Measurements from ENCODE around the gene SLC37A2.

SLC37A2 gene

DNA sequence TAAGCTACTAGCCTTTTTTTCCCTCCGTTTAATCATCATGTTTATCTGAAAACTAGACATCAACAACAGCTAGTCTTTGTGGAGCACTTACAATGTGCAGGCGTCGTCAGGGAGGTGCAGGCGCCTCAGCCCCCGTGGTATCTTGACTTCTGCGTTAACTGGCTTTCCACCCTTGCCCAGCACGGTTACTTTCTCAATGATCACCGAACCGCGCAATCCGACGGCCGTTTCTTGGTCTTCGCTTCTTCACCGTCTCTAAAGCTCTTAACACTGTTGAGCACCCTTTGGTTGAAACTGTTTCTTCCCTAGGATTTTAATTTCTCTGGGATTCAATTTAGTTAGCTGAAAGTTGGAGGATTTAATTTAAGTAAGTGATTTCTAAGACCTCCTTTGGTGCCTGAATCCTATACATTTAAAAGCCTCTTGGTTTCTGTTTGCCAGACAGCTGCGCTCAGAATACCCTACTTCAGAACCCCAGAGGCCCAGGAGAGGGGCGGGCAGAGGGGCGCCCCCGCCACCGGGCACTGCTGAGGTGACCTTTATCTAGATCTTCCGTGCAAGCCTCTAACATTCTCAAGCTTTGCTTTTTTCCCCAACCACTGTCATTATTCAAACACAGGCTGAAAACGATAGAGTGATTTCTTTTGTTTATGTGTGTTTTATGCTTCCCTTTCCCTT, 66.3 kb downstream of the SLC37A2 start:
- no peaks in the 10 kb centered on the region for H3K27me3 ChIP-seq (ENCODE audit: insufficient read depth, low read depth, severe bottlenecking)
- peak; percentile 64 for DNase-seq
- peaks cover 2% of the 10 kb centered on the region for H3K9me3 ChIP-seq (ENCODE audit: severe bottlenecking)
- H3K36me3 ChIP-seq, result no peaks in the 10 kb centered on the region
- H3K4me3 ChIP-seq (ENCODE audit: low read depth, low read length), result peak overlapping the region; percentile 52
- TF ChIP-seq, protein P1, sequence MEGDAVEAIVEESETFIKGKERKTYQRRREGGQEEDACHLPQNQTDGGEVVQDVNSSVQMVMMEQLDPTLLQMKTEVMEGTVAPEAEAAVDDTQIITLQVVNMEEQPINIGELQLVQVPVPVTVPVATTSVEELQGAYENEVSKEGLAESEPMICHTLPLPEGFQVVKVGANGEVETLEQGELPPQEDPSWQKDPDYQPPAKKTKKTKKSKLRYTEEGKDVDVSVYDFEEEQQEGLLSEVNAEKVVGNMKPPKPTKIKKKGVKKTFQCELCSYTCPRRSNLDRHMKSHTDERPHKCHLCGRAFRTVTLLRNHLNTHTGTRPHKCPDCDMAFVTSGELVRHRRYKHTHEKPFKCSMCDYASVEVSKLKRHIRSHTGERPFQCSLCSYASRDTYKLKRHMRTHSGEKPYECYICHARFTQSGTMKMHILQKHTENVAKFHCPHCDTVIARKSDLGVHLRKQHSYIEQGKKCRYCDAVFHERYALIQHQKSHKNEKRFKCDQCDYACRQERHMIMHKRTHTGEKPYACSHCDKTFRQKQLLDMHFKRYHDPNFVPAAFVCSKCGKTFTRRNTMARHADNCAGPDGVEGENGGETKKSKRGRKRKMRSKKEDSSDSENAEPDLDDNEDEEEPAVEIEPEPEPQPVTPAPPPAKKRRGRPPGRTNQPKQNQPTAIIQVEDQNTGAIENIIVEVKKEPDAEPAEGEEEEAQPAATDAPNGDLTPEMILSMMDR (IDR thresholded peaks at IDR 0.05; ENCODE audit: low read depth, low read length), result no peak
- H3K27ac ChIP-seq, result peak overlapping the region; percentile 78

DNA sequence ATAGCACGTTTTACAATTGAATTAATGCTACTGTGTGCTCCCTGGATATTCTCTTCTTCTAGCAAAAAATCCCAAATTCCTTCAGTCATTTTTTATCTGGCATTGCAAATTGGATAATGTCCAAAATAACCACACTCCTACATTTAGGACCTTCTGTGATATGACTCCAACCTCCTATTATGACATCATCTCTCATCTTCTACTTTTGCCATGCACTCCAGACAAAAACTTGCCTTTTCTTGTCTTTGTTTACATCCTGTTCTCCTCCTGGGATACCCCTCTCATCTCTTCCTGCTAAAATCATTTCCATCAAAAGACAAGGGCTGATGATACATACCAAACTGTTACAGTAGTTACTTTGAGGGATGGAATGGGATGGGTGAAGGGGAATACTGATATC, 69.0 kb downstream of the SLC37A2 start:
- TF ChIP-seq, protein P1 (IDR thresholded peaks at IDR 0.05; ENCODE audit: low read depth, low read length), result no peak
- H3K27ac ChIP-seq, result no peak overlapping the region
- no peak for DNase-seq
- H3K9me3 ChIP-seq (ENCODE audit: severe bottlenecking), result no peaks in the 10 kb centered on the region
- no peaks in the 10 kb centered on the region for H3K36me3 ChIP-seq
- no peak overlapping the region for H3K4me3 ChIP-seq (ENCODE audit: low read depth, low read length)
- H3K27me3 ChIP-seq (ENCODE audit: insufficient read depth, low read depth, severe bottlenecking), result no peaks in the 10 kb centered on the region

DNA sequence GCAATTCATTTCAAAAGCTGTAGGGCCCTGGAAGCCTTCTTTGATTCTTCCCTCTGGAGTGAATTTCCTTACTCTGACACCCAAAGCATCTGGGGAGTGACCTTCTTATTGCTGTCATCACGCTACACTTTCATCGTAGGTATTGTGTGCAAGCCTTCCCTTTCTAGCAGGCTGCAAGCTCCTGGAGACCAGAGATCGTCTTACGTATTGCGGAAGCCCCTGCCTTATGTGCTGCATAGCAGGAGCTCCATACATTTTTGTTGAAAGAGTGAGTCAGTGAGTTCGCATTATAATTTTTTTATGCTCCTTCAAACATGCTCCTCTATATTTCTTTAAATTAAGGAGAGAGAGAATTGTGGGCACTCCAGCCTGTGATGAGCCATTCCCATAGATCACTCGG, 69.5 kb downstream of the SLC37A2 start:
- Histone ChIP-seq H3K27ac (no peak overlapping the region), H3K9me3 (ENCODE audit: severe bottlenecking) (no peaks in the 10 kb centered on the region), H3K4me3 (ENCODE audit: low read depth, low read length) (no peak overlapping the region), H3K27me3 (ENCODE audit: insufficient read depth, low read depth, severe bottlenecking) (no peaks in the 10 kb centered on the region), H3K36me3 (no peaks in the 10 kb centered on the region)
- no peak for DNase-seq
- TF ChIP-seq, protein P1 (IDR thresholded peaks at IDR 0.05; ENCODE audit: low read depth, low read length), result no peak

DNA sequence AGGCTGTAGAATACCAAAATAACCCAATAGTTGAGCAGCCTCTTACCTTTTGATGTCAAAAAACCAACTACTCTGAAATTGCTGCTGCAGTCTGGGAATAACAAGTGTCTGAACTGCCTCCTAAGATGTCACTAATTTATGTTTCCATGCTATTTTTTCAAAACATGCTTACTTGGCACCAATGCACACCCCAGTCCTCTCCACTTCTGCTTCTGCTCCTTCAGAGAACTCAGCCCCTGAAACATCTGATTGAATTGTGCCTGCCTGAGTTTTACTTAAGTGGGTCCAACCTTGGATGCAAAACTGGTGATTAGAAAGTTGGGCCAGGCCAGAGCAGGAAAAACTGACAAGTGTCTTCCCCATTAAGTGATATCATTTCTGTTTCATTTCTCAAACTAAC, 72.9 kb downstream of the SLC37A2 start:
- DNase-seq, result no peak
- no peak overlapping the region for H3K4me3 ChIP-seq (ENCODE audit: low read depth, low read length)
- TF ChIP-seq, protein P1 (IDR thresholded peaks at IDR 0.05; ENCODE audit: low read depth, low read length), result no peak
- H3K36me3 ChIP-seq, result no peaks in the 10 kb centered on the region
- no peak overlapping the region for H3K27ac ChIP-seq
- H3K27me3 ChIP-seq (ENCODE audit: insufficient read depth, low read depth, severe bottlenecking), result no peaks in the 10 kb centered on the region
- no peaks in the 10 kb centered on the region for H3K9me3 ChIP-seq (ENCODE audit: severe bottlenecking)

DNA sequence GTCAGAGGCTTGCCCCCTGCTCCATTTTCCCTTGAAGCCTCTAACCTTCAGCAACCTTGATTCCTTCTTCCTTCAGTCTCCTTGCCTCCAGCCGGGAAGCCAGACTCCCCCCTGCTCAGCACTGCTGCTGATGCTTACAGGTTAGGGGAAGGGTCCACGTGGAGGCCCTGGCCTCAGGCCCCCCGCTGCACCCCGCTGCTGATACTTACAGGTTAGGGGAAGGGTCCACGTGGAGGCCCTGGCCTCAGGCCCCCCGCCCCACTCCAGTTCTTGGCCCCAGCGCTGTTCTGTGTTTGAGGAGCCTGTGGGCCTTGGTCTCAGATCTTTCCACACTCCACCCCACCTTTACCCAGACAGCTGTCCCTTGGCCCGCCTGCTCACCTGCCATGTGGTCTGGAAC, 75.9 kb downstream of the SLC37A2 start:
- Histone ChIP-seq H3K4me3 (ENCODE audit: low read depth, low read length) (no peak overlapping the region), H3K27ac (no peak overlapping the region), H3K36me3 (no peaks in the 10 kb centered on the region), H3K27me3 (ENCODE audit: insufficient read depth, low read depth, severe bottlenecking) (no peaks in the 10 kb centered on the region), H3K9me3 (ENCODE audit: severe bottlenecking) (no peaks in the 10 kb centered on the region)
- TF ChIP-seq, protein P1 (IDR thresholded peaks at IDR 0.05; ENCODE audit: low read depth, low read length), result no peak
- DNase-seq, result no peak

DNA sequence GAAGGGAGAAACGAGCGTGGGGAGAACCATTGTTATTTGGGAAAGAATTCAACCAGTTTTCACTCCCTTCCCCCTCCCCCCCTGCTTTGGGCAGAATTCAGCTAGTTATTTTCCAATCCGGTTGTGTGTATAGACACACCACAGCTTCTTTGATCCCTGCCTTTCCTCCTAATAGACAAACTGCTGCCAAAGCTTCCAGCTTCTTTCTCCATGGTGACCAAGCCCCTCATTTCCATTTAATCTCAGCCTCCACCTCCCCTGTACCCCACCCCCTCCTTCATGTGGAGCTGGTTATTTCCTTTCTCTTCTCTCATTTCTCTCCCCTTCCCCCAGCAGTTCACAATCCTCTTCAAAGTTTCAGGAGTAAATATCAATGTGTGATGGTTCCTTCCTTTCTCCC, 76.7 kb downstream of the SLC37A2 start:
- Histone ChIP-seq H3K27me3 (ENCODE audit: insufficient read depth, low read depth, severe bottlenecking) (no peaks in the 10 kb centered on the region), H3K36me3 (no peaks in the 10 kb centered on the region), H3K27ac (no peak overlapping the region), H3K9me3 (ENCODE audit: severe bottlenecking) (no peaks in the 10 kb centered on the region), H3K4me3 (ENCODE audit: low read depth, low read length) (no peak overlapping the region)
- TF ChIP-seq, protein P1 (IDR thresholded peaks at IDR 0.05; ENCODE audit: low read depth, low read length), result no peak
- DNase-seq, result no peak
